ENCODE results near the gene CTNNA3.

The CTNNA3 gene

DNA sequence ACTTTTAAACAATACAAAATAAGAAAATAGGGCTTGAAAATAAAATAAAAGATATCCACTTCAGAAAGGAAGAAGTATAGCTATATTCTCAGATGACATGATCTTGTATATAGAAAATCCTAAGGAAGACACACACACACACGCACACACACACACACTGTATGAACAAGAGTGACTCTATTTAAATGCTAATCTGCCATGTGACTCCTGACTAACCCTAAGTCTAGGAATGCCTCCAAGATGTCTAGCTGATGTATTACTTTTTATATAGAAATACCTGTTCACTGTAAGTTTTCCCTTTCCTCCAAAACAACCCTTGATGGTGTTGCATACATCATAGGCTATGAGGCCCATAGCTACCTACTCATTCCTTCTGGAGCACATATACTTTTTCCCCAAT lies 943.3 kb downstream of the CTNNA3 start:
- no peak for DNase-seq (ENCODE audit: low read depth)

DNA sequence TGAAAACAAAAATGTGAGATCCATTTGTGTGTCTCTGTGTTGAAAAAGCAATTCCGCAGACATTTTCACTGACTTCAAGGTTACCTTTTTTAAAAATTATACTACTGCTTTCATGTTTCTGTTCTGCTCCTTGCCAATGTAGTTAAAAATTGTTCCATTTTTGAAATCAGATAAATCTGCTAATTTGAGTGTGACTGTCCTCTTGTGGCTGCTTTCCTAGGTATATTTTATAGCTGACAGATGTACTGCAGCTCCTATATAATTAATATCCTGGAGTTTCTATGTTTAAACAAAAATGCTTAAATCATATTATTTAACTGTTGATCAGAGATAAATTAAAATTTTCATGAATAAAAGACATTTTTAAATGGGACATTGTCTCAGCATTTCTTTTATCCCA lies 947.8 kb downstream of the CTNNA3 start:
- DNase-seq (ENCODE audit: low read depth), result no peak

DNA sequence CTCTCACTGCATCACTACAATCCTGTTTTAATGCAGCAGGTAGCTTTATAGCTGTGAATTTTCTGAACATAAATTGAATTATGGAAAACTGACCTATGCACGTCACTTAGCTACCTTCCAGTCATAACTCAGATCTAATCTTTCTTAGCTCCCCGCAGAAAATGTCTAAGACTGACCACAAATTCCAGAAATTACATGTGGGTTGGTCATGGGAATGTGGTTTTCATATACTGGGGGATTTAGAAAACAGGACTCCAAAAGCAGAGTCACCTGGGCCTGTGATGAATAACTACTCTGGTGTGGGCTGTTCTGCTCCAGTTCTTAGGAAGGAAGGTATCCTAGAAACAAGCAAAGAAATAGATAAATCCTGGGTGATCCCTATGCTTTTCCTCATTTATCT lies 948.5 kb downstream of the CTNNA3 start:
- no peak for DNase-seq (ENCODE audit: low read depth)

DNA sequence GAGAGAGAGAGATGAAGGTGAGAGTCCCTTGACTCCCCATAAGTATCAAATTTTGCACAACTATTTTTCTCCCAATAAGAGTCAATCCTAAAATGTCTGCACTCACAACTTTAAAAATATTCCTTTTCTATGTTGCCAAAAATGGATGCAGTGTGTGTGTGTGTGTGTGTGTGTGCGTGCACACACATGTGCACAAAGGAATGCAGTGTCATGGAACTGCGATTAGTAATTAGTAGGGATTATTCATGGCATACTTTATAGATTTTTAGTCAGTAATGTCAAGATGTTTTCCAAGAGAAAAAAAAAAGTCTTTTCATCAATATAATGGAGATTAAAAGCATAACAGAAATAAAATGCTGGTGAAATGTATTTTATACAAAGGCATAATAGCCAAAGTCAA lies 949.3 kb downstream of the CTNNA3 start:
- no peak for DNase-seq (ENCODE audit: low read depth)

DNA sequence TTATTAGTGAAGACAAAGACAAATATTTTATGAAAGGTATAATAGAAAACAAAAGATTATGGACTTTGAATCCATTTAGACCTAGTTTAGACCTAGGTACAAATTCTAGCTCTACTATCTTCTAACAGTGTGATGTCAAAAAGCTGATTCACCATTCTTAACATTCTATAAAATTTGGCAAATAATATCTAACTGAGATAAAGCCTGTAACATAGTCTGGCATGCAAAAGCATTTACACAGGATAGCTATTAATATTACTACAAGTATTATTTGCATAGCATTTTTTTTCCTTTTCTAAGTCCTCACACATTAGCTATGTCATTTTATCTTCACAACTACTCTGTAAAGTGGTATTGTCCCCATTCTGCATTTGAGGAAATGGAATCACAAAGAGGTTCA lies 949.7 kb downstream of the CTNNA3 start:
- DNase-seq (ENCODE audit: low read depth), result no peak

DNA sequence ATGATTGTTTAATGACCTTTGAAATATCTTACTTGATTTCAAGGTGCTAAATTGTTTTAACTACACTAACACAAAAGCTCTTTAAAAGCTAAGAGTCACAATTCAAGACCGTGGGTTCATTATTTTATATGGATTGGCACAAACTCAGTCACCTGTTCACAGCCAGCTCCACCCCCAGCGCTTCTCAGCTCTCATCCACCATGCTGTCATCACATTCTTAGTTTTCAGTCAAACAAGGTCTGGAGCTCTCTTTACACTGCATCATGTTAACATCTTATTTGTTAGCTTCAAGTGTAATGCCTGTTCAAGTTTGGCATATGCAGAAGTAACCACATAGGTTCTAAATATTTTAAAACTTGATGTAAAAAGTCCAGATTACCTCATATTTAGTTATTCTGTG lies 951.1 kb downstream of the CTNNA3 start:
- DNase-seq (ENCODE audit: low read depth), result no peak

DNA sequence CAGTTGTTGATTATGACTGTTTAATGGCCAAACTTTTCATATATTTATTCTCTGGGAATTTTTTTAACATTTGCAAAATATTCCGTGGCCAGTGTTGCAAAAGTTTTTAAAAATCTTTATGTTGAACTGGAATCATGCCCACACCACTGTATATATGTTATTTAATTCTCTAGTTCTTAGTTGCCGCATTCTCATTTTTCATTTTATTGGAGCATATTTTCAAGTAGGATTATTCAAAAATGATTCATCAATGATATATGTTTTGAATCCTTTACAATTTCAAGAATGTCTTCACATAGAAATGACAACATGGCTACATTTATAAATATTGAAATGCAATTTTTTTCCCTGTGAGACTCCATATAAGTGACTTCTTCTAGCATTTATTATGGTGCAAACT lies 958.8 kb downstream of the CTNNA3 start:
- no peak for DNase-seq (ENCODE audit: low read depth)

DNA sequence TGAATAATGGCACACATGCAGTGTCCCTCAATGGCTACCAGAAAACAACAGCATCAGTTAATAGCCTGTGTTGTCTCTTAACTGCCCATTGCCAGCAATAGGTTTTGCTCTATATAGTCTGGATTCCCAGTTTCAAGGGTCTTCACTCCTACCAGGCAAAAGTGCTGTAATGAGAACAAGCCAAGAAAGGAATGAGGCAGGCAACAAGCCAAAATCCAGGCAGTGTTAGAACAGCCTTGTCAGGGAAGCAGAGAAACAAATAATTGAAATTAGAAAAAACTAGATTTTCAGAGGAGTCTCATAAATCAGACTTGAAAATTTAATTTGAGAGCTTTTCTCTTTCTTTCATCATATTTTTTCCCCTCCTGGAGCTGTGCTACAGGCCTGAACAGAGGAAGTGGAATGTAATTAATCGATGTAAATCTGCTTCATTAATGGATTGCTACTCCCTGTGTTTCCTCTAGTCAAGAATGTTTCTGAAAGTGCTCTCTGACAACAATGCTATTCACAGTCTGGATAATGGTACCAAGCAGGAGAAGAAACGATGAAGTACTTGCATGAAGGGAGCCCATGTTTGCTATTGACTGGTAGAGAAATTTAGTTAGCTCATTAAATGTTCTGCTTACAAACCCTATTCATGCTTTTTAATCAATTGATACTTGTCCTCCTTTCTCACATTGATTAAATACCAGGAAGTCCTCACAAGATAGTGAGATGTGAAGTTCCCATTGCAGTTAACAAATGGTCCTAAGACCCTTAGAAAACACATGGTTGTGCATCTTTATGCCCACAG lies 972.2 kb downstream of the CTNNA3 start:
- DNase-seq (ENCODE audit: low read depth), result no peak

DNA sequence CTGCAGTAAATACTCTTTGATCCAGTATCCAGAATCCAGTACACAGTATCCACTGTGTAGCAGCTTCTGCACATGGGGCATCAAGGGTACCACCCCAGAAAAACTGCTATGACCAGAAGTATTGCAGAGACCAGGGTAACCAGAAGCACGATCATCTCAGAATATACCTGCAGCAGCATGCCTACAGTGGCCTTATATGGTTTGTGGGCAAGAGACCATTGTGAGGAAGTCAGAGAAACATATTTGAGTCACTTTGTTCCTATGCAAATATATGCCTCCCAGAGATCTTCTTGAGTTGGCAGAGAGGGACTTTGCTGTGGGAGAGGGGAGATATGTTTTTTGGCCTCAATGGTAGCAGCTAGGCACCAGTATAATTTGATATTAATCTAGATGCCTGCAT lies 976.5 kb downstream of the CTNNA3 start:
- no peak for DNase-seq (ENCODE audit: low read depth)

DNA sequence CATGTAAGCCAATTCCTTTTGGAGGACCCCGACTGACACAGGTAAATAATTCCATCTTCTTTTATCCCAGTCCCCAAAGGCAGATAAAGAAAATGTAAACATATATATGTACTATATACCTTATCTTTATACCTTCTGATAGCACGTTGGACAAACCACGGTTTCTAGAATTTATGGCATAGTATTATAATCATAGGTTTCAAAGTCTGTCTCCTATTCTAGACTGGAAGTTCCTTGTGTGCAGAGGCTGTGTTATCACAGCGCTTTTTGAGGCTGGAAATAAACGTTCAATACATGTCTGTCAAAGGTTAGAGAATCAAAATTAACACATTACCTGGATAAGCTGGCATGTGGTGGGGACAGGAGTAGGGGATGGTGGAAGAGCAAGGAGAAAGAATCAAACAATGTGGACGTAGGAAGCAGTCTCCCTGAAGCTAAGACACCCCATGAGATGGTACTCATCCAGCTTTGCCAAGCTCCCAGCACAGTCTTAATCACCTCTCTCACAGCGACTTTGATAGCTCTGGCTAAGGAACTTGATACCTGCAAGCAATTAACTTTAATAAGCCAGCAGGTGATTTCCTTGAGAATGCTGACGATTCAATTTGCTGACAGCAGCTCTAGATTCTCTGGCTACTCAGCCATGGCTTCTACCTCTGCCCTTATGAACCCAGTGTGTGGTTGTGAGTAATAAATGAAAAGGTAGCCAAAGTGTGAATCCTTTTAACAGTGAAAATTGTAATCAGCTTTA lies 978.6 kb downstream of the CTNNA3 start:
- no peak for DNase-seq (ENCODE audit: low read depth)

DNA sequence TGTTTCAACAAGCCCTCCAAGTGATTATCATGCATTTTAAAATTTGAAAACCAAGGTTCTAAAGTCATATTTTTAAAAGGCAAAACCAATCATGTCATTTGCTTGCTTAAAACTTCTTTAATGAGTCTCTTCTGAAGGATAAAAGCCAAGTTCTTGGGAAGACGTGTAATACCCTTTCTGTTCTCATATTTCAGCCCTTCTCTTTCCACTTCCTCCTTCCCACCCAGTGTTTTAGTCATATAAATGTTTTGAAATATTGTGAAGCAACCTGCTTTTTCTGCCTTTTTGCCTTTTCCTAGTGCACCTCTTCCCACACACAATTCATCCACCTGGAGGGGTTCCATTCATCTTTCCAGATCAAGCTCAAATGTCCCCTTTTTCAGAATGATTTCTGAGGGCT lies 981.3 kb downstream of the CTNNA3 start:
- DNase-seq (ENCODE audit: low read depth), result no peak

DNA sequence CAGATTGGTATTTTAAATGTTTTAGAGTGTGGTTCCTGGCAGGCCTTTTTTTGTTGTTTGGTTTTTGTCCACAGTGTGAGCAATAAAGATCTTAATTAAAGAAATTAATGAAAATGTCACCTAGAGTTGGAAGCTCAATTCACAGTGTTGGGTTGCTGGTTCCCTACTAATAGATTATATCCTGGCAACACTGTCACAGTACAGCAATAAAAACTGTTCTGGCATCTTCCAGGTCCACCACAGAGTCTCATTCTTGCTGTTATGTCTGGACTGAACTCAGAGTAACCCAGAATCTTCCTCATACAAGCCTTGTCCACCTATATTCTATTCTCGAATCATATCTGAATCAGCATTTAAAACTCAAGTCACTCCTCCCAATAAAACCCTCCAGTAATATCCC lies 982.6 kb downstream of the CTNNA3 start:
- DNase-seq (ENCODE audit: low read depth), result no peak

DNA sequence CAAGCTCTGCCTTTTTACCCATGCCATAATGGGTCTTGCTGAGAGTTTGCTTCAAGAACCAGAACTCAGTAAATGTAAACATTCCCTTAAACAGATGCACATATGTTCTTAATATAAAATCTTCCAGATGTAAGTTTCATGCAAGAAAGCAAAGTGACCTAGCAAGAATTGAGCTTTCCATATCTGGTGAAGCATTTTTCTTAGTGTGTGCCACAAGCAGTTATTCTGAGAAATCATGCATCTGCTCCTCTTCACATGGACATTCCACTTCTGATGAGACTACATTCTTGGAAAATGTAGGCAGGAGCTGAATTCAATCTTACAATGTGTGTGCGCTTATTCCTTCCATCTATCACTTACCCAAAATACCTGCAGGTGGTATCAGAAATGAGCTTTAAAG lies 997.9 kb downstream of the CTNNA3 start:
- no peak for DNase-seq (ENCODE audit: low read depth)

DNA sequence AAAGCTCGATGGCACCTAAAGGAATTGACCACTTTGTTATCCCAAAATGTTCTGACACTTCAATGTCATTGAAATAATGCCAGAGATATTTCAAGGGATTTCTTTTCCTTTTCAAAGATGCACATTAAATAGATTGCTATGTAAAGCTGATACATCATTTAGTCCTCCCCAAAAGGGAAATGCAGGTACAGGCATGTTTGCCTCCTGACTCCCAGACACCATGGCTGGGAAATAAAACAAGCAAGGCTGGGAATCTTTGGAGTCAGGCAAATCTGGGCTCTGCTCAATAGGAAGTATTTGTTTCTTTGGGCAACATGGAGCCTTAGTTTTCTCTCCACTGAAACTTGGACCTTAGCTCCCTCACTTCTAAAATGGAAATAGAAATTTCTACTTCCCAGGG lies 1000.9 kb downstream of the CTNNA3 start:
- no peak for DNase-seq (ENCODE audit: low read depth)

DNA sequence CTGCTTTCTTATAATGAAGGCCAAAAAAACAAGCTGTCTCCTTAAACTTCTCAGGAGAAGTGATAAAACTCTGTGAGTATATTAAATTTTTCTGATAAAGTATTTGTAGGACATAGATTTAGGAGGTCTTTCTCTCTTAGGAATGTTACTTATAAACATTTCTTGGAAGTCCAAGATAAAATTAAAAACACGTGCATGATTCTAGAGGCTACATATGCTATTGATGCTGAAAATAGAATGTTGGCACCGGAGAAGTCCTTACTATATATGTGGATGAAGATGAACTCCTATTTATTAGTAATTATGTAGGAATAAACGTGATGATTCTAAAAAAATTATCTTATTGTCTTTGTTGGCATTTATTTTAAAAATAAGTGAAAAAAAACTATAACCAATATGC lies 1011.4 kb downstream of the CTNNA3 start:
- no peak for DNase-seq (ENCODE audit: low read depth)

DNA sequence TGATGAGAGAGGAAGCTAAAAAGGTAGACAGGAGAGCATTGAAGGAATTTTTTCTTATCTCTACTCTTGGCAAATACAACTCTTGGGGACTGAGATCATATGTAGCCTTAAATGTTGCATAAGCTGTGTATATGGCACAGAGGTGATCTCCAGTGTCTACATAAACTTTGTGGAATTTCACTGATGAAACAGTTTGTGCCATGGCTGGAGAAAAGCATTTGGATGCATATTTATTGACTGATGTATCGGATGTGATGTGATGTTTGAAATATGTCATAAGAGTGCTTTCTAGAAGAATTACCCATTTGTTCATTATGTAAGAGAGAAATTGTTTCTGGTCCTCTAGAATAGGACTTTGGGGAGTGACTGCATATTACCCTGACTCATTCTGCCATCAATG lies 1015.1 kb downstream of the CTNNA3 start:
- DNase-seq (ENCODE audit: low read depth), result no peak

DNA sequence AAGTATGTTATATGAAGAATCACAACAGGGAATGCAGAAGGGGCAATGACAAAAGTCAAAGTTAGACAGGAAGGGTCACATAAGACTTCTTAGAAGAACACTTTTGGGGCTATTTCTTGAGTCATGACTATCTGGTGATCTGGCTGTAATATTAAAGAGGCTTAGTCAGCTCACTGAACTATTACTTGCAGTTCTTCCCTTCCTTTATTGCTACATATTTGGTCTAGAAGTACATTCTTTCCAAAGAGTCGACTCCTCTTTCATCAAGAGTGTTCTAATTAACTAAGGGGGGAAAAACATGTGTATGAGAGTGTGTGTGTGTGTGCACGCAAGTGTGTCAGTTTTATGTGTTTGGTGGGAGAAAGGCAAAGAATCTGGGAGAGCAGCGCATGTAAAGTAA lies 1017.5 kb downstream of the CTNNA3 start:
- no peak for DNase-seq (ENCODE audit: low read depth)

DNA sequence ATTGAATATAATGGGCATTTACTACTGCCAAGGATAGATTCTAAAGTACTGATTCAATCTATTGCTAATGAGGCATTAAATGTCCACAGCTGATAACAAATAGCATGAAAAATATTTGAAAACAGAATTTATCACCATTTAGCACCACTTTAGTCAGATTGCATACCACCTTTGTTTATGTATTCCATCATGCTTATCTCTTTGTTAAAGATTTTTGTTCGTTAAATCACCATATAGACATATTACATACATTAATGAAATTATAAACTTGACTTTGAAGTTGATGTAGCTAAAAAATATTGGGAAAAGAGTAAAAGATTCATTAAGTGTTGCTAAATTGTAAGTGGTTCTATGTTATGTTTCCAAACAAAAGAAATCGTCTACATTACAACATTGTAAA lies 1022.9 kb downstream of the CTNNA3 start:
- DNase-seq (ENCODE audit: low read depth), result no peak

DNA sequence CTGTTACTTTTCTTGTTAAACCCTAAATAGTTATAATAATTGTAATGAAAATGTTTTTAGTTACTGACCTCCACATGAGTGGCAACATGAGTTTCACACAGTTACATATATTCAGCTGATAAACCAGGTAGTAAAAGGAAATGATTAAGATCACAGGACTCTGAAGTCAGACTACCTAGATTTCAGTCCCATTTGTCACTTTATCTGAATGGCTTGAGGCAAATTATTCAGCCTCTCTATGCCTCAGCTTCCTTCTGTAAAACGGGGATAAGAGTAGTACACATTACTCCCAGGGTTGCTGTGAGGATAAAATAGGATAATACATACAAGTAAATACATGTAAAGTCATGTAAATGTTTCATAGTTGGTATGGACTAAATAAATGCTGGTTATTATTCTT lies 1024.4 kb downstream of the CTNNA3 start:
- no peak for DNase-seq (ENCODE audit: low read depth)

DNA sequence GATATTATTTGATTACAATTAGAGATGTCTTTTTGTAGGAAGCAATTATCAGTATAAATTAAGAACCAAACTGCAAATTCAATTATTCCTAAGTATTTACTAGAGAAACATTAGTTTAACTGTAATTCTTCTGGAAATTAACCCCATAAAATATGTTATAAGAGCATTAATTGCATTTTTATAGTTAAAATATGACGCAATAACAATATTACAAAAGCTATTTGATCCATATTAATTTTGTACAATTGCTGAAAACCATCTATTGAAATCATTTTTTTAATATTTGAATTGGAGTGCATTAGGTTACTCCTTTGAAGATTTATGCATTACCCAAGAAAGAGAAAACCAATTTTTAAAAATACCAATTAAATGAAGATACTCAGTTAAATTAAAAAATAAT lies 1024.9 kb downstream of the CTNNA3 start:
- DNase-seq (ENCODE audit: low read depth), result no peak

DNA sequence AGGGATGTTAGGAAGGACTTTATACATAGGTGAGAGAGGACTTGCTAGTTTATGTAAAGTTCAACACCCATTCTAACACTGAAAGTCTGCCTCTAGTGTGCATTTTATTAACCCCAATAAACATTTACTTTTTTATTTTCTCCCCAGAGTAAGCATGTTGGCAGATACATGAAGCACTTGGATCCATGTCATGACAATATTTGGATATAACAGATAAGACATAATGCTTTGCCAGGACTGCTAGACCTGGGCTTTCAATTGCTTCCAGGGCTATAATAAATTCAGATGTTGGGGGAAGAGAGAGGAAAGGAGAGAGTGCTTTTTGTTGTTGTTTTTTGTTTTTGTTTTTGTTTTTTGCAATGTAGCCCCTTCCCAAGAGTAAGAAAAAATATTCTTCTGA lies 1039.5 kb downstream of the CTNNA3 start:
- DNase-seq (ENCODE audit: low read depth), result no peak

DNA sequence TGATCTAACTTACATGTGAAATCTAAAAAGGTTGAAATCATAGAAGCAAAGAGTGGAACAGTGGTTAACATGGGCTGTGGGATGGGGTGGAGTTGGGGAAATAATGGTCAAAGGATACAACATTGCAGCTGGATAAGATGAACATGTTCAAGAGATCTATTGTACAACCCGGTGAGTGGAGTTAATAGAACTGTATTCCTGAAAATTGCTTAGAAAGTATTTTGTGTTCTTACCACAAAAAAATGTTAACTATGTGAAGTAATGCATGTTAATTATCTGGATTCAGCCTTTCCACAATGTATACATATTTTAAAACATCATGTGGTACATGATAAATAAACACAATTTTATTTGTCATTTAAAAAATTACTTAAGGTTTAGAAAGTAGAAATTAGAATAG lies 1041.1 kb downstream of the CTNNA3 start:
- no peak for DNase-seq (ENCODE audit: low read depth)

DNA sequence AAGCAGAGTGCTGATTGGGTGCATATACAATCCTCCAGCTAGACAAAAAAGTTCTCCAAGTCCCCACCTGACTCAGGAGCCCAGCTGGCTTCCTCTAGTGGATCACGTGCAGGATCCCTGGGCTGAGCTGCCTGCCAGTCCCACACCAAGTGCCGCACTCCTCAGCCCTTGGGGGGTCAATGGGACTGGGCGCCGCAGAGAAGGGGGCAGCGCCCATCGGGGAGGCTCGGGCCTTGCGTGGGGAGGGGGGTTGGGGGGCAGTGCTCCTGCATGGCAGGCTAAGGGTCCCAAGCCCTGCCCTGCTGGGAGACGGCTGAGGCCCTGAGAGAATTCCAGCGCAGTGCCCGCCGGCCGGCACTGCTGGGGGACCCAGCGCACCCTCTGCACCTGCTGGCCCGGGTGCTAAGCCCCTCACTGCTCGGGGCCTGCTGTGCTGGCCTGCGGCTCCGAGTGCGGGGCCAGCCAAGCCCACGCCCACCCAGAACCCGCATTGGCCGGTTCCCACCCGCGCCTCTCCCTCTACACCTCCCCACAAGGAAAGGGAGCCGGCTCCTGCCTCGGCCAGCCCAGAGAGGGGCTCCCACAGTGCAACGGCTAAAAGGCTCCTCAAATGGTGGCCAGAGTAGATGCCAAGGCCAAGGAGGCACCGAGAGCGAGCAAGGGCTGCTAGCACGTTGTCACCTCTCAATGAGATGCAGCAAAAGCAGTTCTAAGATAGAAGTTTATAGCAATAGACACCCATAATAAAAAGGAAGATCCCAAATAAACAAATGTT lies 1044.5 kb downstream of the CTNNA3 start:
- no peak for DNase-seq (ENCODE audit: low read depth)

Data from activated gamma-delta T cell treated with anti-CD3 and anti-CD28 coated beads, Interleukin-2, amount 50 U/mL, for 16 hours (primary cell).